Sigmoid colon (tissue), 7 donors: ENCODE measurements around the gene UGT1A7. TPM values are rescaled to one million over a fixed set of nuclear protein-coding genes. Genes with fewer than 3 reads are reported as not detected.

Experiments
- DNase-seq: peaks from one replicate; pipeline ENCODE4 v3.0.0-alpha.2; 2019
- H3K27ac ChIP-seq, 4 donors: fragments of 200-600 bp; sonication (generic); one replicate each; pipeline ENCODE4 v1.5.1; 2016 to 2019; ENCODE audit warnings: mild to moderate bottlenecking in 1 of 4
- H3K27me3 ChIP-seq, 3 donors: fragments of 200-600 bp; sonication (generic); one replicate each; pipeline ENCODE4 v1.5.1; 2019; ENCODE audit warnings: mild to moderate bottlenecking in 1 of 3
- H3K36me3 ChIP-seq, 4 donors: fragments of 200-600 bp; sonication (generic); one replicate each; pipeline ENCODE4 v1.5.1; 2016 to 2019
- H3K4me1 ChIP-seq, 4 donors: fragments of 200-600 bp; sonication (generic); one replicate each; pipeline ENCODE4 v1.5.1; 2017 to 2019
- H3K4me3 ChIP-seq, 4 donors: fragments of 200-600 bp; sonication (generic); one replicate each; pipeline ENCODE4 v1.5.1; 2017 to 2019; ENCODE audit warnings: mild to moderate bottlenecking in 2 of 4, moderate library complexity in 1 of 4
- H3K9me3 ChIP-seq, 4 donors: fragments of 200-600 bp in 3 of 4; sonication (generic) in 3 of 4; one replicate each; pipeline versions ENCODE4 v1.5.1 to v1.6.1; 2013 to 2019
- EP300 ChIP-seq, 4 donors: sonication (generic); formaldehyde crosslinking; IDR thresholded peaks; one replicate each; pipeline ENCODE4 v1.6.1; 2017; ENCODE audit warnings: antibody characterized with exemption in 4 of 4
- POLR2A ChIP-seq, 2 donors: fragments of 450-650 bp; IDR thresholded peaks; one replicate each; pipeline ENCODE4 v1.6.1; 2016; ENCODE audit warnings: antibody characterized with exemption in 2 of 2, mild to moderate bottlenecking in 2 of 2, moderate library complexity in 2 of 2
- POLR2AphosphoS5 ChIP-seq, 4 donors: sonication (generic); formaldehyde crosslinking; IDR thresholded peaks; one replicate each; pipeline ENCODE4 v1.6.1; 2017; ENCODE audit warnings: antibody characterized with exemption in 4 of 4
- WGBS, 2 donors: extraction: QIAGEN DNeasy Blood & Tissue Kit; methylation state at CpG; one replicate each; pipeline ENCODE4 v1.1.7; 2013; 5-methylcytosine and 5-hydroxymethylcytosine counted together
- intact Hi-C: fragments of 100-400 bp; cut with DNase I; formaldehyde crosslinking; loops from one replicate; pipeline ENCODE4 v1.15.1; 2023
- polyA plus RNA-seq, 3 donors: library from polyadenylated mRNA; stranded (reverse); fragments of 200-250 nt; gene quantifications; one replicate each; pipeline ENCODE4 v1.2.3, GENCODE V29; 2013
- total RNA-seq, 4 donors: library from RNA; depleted of rRNA; stranded (reverse); fragments of >200 nt; gene quantifications; one replicate each; pipeline ENCODE4 v1.1.0, GENCODE V29; 2016
- TF ChIP-seq, protein P1 (sequence below), 4 experiments: fragments of 450-650 bp in 3 of 4; fragments of 200-600 bp in 1 of 4; IDR thresholded peaks; one replicate each; pipeline ENCODE4 v1.5.1; 2016 to 2019; ENCODE audit warnings: antibody characterized with exemption in 4 of 4, mild to moderate bottlenecking in 3 of 4, moderate library complexity in 2 of 4
- donor health status: healthy with polysubstance abuse.
- donor health status: Bipolar disorder and iron deficiency.
- donor health status: healthy.

The UGT1A7 gene
- total and polyA plus RNA-seq, 7 donors = 0.66 TPM; not detected in 6

DNA sequence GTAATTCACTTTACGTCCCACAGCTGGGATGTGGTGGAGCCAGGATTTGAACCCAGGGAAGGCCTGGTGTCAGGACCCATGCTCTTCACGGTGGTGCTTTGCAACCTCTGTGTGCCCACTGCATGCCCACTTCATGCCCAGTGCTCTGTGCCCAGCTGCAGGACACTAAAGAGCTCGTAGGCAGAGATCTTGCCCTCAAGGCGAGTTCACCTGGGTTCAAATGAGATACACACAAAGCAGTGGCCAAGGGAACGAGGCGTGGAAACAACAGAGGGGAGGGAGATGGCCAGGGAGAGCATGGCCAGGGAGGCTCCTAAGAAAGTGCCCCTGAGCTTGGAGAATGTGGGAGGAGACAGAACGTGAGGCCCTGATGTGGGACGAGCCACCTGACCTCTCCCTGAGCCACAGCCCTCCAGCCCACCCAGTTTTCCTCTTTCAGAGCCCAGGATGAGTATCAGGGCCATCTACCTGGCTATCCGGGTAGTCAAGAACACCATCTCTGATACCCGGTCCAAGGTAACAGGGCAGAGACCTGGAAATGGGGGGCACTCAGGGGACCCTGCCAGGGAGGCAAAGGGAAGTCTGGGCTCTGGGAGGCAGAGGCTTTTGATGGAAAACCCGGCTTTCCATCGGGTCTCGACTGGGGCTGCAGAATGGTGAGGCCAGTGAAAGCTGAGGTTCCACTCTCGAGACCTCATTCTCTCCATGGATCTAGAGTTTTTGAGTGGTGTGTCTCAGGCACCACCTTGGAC, 116.8 kb downstream of the UGT1A7 start:
- 84 to 85% methylated on average over 14 of the region's 14 CpGs for WGBS, 2 donors
- DNase-seq = no peak
- Histone ChIP-seq H3K27me3 (no peaks in the 10 kb centered on the region), H3K27ac (no peak overlapping the region), H3K4me3 (no peak overlapping the region), H3K4me1 (no peaks in the 10 kb centered on the region), H3K9me3 (no peaks in the 10 kb centered on the region), H3K36me3 (no peaks in the 10 kb centered on the region)
- TF ChIP-seq EP300 (IDR thresholded peaks at IDR 0.05) (no peak), POLR2A (IDR thresholded peaks at IDR 0.05) (no peak), POLR2AphosphoS5 (IDR thresholded peaks at IDR 0.05) (no peak)
- TF ChIP-seq, protein P1, sequence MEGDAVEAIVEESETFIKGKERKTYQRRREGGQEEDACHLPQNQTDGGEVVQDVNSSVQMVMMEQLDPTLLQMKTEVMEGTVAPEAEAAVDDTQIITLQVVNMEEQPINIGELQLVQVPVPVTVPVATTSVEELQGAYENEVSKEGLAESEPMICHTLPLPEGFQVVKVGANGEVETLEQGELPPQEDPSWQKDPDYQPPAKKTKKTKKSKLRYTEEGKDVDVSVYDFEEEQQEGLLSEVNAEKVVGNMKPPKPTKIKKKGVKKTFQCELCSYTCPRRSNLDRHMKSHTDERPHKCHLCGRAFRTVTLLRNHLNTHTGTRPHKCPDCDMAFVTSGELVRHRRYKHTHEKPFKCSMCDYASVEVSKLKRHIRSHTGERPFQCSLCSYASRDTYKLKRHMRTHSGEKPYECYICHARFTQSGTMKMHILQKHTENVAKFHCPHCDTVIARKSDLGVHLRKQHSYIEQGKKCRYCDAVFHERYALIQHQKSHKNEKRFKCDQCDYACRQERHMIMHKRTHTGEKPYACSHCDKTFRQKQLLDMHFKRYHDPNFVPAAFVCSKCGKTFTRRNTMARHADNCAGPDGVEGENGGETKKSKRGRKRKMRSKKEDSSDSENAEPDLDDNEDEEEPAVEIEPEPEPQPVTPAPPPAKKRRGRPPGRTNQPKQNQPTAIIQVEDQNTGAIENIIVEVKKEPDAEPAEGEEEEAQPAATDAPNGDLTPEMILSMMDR (IDR thresholded peaks at IDR 0.05) = no peak
- intact Hi-C loops = no loop called here

DNA sequence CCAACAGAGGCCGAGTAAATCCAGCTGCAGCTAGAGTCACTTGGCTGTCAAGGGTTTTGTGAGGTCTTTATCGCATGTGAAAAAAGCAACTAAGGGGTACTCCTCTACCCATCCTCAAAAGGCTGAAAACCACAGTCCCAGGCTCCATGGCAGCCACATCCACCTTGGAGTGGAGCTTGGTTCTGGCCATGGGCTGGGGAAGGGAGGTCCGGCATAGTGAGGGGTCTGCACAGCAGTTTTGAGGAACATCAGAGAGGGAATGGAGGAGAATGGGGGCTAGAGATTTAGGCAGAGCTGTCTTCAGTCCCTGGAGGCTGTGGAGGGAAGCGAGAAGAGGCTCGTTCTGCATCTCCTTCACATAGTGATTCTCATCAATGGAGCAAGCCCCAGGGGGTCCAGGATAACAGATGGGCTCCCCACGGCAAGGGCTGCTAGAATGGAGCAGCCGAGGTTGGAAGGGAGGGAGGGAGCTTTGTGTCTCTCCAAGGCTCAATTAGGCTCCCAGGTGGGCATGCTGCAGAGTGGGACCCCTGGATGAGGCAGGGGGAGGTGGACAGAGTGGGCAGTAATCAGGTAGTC, 117.5 kb downstream of the UGT1A7 start:
- H3K9me3 ChIP-seq = no peaks in the 10 kb centered on the region
- no peaks in the 10 kb centered on the region for H3K27me3 ChIP-seq
- DNase-seq = peak; percentile 33
- intact Hi-C loops = no loop called here
- H3K36me3 ChIP-seq = no peaks in the 10 kb centered on the region
- H3K4me1 ChIP-seq = no peaks in the 10 kb centered on the region
- no peak overlapping the region for H3K27ac ChIP-seq
- TF ChIP-seq EP300 (IDR thresholded peaks at IDR 0.05) = no peak
- TF ChIP-seq POLR2AphosphoS5 (IDR thresholded peaks at IDR 0.05) = no peak
- TF ChIP-seq, protein P1 (IDR thresholded peaks at IDR 0.05) = no peak
- no peak for TF ChIP-seq POLR2A (IDR thresholded peaks at IDR 0.05)
- no peak overlapping the region for H3K4me3 ChIP-seq
- WGBS, 2 donors = 69 to 74% methylated on average over 7 of the region's 7 CpGs

DNA sequence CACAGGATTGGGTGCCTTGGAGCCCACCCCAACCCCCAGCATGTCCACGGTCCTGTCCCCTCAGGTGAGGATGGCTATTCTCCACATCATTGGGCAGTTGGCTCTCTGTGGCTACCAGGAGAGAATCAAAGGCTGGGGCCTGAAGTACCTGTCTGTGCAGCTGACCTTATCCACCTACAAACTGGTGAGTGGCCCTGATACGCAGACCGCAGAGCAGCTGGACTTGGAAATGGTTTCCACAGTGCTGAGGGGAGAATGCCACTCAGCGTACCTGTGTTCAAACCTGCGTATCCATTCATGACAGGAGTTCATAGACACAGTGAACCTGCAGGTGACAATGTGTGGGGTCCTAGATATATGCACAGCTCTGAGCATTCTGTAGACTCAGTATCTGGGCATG, 118.0 kb downstream of the UGT1A7 start:
- Histone ChIP-seq H3K27me3 (no peaks in the 10 kb centered on the region), H3K4me3 (no peak overlapping the region), H3K36me3 (no peaks in the 10 kb centered on the region), H3K4me1 (no peaks in the 10 kb centered on the region), H3K9me3 (no peaks in the 10 kb centered on the region), H3K27ac (no peak overlapping the region)
- 55% methylated on average over 5 of the region's 5 CpGs for WGBS, 2 donors
- TF ChIP-seq EP300 (IDR thresholded peaks at IDR 0.05) (no peak), POLR2A (IDR thresholded peaks at IDR 0.05) (no peak), POLR2AphosphoS5 (IDR thresholded peaks at IDR 0.05) (no peak)
- TF ChIP-seq, protein P1 (IDR thresholded peaks at IDR 0.05) = no peak
- no peak for DNase-seq
- intact Hi-C loops = no loop called here

DNA sequence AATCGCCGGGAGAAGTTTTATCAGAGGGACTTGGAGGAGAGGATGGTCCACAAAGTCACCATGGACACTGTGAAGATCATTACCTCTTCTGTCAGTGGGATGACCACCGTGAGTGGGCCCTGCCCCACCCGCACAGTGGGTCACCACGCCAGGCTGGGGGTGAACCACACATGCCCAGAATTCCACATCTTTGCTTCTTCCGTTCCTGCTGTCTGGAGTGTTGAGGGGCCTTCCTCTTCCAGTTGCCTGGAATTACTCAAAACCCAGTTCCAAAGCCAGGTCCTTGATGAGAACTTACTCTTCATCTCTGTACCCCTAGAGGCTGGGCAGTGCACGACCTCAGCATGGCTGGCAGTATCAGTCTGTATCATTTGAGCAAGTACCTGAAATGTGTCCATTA, 118.5 kb downstream of the UGT1A7 start:
- Histone ChIP-seq H3K4me1 (no peaks in the 10 kb centered on the region), H3K36me3 (no peaks in the 10 kb centered on the region), H3K27me3 (no peaks in the 10 kb centered on the region), H3K27ac (no peak overlapping the region), H3K4me3 (no peak overlapping the region), H3K9me3 (no peaks in the 10 kb centered on the region)
- 81 to 84% methylated on average over 7 of the region's 7 CpGs for WGBS, 2 donors
- TF ChIP-seq, protein P1 (IDR thresholded peaks at IDR 0.05) = no peak
- TF ChIP-seq POLR2A (IDR thresholded peaks at IDR 0.05) = no peak
- no peak for TF ChIP-seq POLR2AphosphoS5 (IDR thresholded peaks at IDR 0.05)
- TF ChIP-seq EP300 (IDR thresholded peaks at IDR 0.05) = no peak
- no peak for DNase-seq
- intact Hi-C loops = no loop called here
